Endothelial cell of umbilical vein (primary cell): Measurements from ENCODE around the gene SPON1. TPM values are rescaled to one million over a fixed set of nuclear protein-coding genes. Genes with fewer than 3 reads are reported as not detected.
"Not testable (repeated sequence)": the region's sequence is repeated elsewhere in the genome, so short reads cannot be mapped to it uniquely, and the experiment has no call there.

Experiments
- BruUV-seq: library from RNA; stranded (reverse); fragments of 400-500 nt; replicated peaks from 2 replicates; lab custom pipeline; 2021; lab: Mats Ljungman, UMichigan
- CTCF ChIA-PET: fragments of 300-600, 350-600 bp; sonication (Branson Sonifier 250); formaldehyde crosslinking; loops from one replicate; lab custom pipeline; 2021; ENCODE audit warnings: antibody characterized with exemption, inconsistent platforms; lab: Charles Lee
- POLR2A ChIA-PET: fragments of 300-600, 350-600 bp; sonication (Branson Sonifier 250); formaldehyde crosslinking; loops from one replicate; lab custom pipeline; 2021; ENCODE audit warnings: antibody characterized with exemption, inconsistent platforms; lab: Charles Lee
- DNase-seq: peaks from one replicate; pipeline ENCODE4 v3.0.0-alpha.2; 2011; ENCODE audit warnings: low read depth, low spot score
- FAIRE-seq: peaks from 2 replicates; lab custom pipeline; 2011; peaks lifted over from hg19 to GRCh38; lab: Jason Lieb, UNC
- H2AFZ ChIP-seq: 2 replicates; pipeline ENCODE4 v1.6.0; 2012; ENCODE audit warnings: low read depth, low read length, control low read depth, inconsistent platforms
- H3K27ac ChIP-seq: 2 replicates; pipeline ENCODE4 v1.5.1; 2011; ENCODE audit warnings: low read depth, mild to moderate bottlenecking, control low read depth, low read length, moderate library complexity; ENCODE audit not compliant: insufficient read depth
- H3K27me3 ChIP-seq, 2 experiments: 2 replicates each; pipeline versions ENCODE4 v1.6.0 to v1.6.1; 2011; ENCODE audit warnings: low read length in 2 of 2, mixed read lengths in 1 of 2; ENCODE audit not compliant: control insufficient read depth in 2 of 2, insufficient read depth in 2 of 2
- H3K36me3 ChIP-seq, 2 experiments: 2 replicates in 1 of 2; 3 replicates in 1 of 2; pipeline ENCODE4 v1.5.1; 2011; ENCODE audit warnings: low read length in 2 of 2, mild to moderate bottlenecking in 1 of 2, moderate library complexity in 1 of 2; ENCODE audit not compliant: control insufficient read depth in 2 of 2, insufficient read depth in 2 of 2; ENCODE audit errors: extremely low read depth in 1 of 2
- H3K4me1 ChIP-seq: 3 replicates; pipeline ENCODE4 v1.5.1; 2011; ENCODE audit warnings: mild to moderate bottlenecking, low read length; ENCODE audit not compliant: control insufficient read depth, insufficient read depth; ENCODE audit errors: extremely low read depth
- H3K4me2 ChIP-seq: 2 replicates; pipeline ENCODE4 v1.6.1; 2011; ENCODE audit warnings: low read length, control low read depth, mixed read lengths; ENCODE audit not compliant: insufficient read depth
- H3K4me3 ChIP-seq, 3 experiments: fragments of 200-600 bp in 1 of 3; sonication (generic), shearing (Covaris generic) in 1 of 3; replicated peaks in 1 of 3; 2 replicates each; pipeline ENCODE4 v1.5.1; 2011 to 2016; ENCODE audit warnings: control low read depth in 3 of 3, low read length in 3 of 3, mild to moderate bottlenecking in 2 of 3, inconsistent platforms in 1 of 3, low read depth in 1 of 3, moderate library complexity in 1 of 3; ENCODE audit not compliant: insufficient read depth in 1 of 3
- H3K79me2 ChIP-seq: 2 replicates; pipeline ENCODE4 v1.6.0; 2012; ENCODE audit warnings: low read length, inconsistent platforms; ENCODE audit not compliant: control insufficient read depth, insufficient read depth
- H3K9ac ChIP-seq: replicated peaks from 2 replicates; pipeline ENCODE3; 2011; ENCODE audit warnings: low read length, control low read depth; ENCODE audit not compliant: insufficient read depth; ENCODE audit errors: extremely low read depth
- H3K9me1 ChIP-seq: replicated peaks from 3 replicates; pipeline ENCODE4 v1.6.0; 2011; ENCODE audit warnings: mild to moderate bottlenecking, low read length; ENCODE audit not compliant: control insufficient read depth, insufficient read depth; ENCODE audit errors: extremely low read depth
- H3K9me3 ChIP-seq: replicated peaks from 2 replicates; pipeline ENCODE4 v1.5.1; 2012; ENCODE audit warnings: low read length, inconsistent platforms; ENCODE audit not compliant: control insufficient read depth, insufficient read depth
- H4K20me1 ChIP-seq: replicated peaks from 2 replicates; pipeline ENCODE3; 2011; ENCODE audit warnings: mild to moderate bottlenecking, low read length; ENCODE audit not compliant: control insufficient read depth, insufficient read depth; ENCODE audit errors: extremely low read depth
- CTCF ChIP-seq, 2 donors: IDR thresholded peaks; 1 replicate in 1 of 2; 2 replicates in 1 of 2; pipeline ENCODE4 v1.5.1; 2011; ENCODE audit warnings: low read length in 2 of 2, mild to moderate bottlenecking in 2 of 2, moderate library complexity in 2 of 2, control low read depth in 1 of 2, inconsistent platforms in 1 of 2, low read depth in 1 of 2; ENCODE audit not compliant: insufficient read depth in 1 of 2; ENCODE audit errors: extremely low read depth in 1 of 2
- EZH2 ChIP-seq: IDR thresholded peaks from 2 replicates; pipeline ENCODE4 v1.6.1; 2012; ENCODE audit warnings: borderline replicate concordance, low read depth, mild to moderate bottlenecking, moderate library complexity, low read length, inconsistent platforms; ENCODE audit not compliant: severe bottlenecking
- FOS ChIP-seq: IDR thresholded peaks from 2 replicates; pipeline ENCODE4 v1.6.1; 2011; ENCODE audit warnings: mild to moderate bottlenecking, low read length, moderate library complexity, borderline replicate concordance; ENCODE audit not compliant: insufficient read depth
- GATA2 ChIP-seq: IDR thresholded peaks from 2 replicates; pipeline ENCODE4 v1.7.0; 2011; ENCODE audit warnings: low read depth, mild to moderate bottlenecking, moderate library complexity, mixed read lengths, low read length; ENCODE audit not compliant: insufficient read length, insufficient read depth
- JUN ChIP-seq: IDR thresholded peaks from 2 replicates; pipeline ENCODE4 v1.6.1; 2011; ENCODE audit warnings: borderline replicate concordance, low read depth; ENCODE audit not compliant: insufficient read length, insufficient read depth
- MAX ChIP-seq: IDR thresholded peaks from 2 replicates; pipeline ENCODE4 v1.6.1; 2011; ENCODE audit not compliant: insufficient read depth, insufficient read length
- MYC ChIP-seq: IDR thresholded peaks from one replicate; pipeline ENCODE4 v1.6.1; 2011; ENCODE audit warnings: mild to moderate bottlenecking, low read depth, low read length
- POLR2A ChIP-seq: IDR thresholded peaks from 2 replicates; pipeline ENCODE4 v1.6.1; 2012; ENCODE audit warnings: low read depth, mild to moderate bottlenecking, control low read depth, low read length
- POLR2AphosphoS5 ChIP-seq: IDR thresholded peaks from 2 replicates; pipeline ENCODE4 v1.6.1; 2012; ENCODE audit warnings: low read depth, mild to moderate bottlenecking, control low read depth, low read length, moderate library complexity; ENCODE audit not compliant: insufficient read depth
- dilution Hi-C: fragments of 300-500 bp; cut with MboI; formaldehyde crosslinking; loops from one replicate; pipeline ENCODE4 v1.15.0; 2019; ENCODE audit warnings: low sequenced_read_pairs; ENCODE audit not compliant: extremely low pct_ligation_motif_present
- intact Hi-C: fragments of 100-400 bp; cut with micrococcal nuclease; formaldehyde crosslinking; loops from one replicate; pipeline ENCODE4 v1.10.0; 2022
- polyA plus RNA-seq, 4 experiments: library from polyadenylated mRNA; depleted of rRNA in 3 of 4; stranded (reverse) in 3 of 4; unstranded in 1 of 4; fragments of >200 nt; gene quantifications; 2 replicates each; pipeline versions ENCODE4 v1.2.1 to v1.2.3, GENCODE V29; 2011 to 2012; ENCODE audit warnings: missing spikeins in 1 of 4
- total RNA-seq: library from RNA; stranded (reverse); gene quantifications from 2 replicates; pipeline ENCODE4 v1.2.3, GENCODE V29; 2021

The SPON1 gene
- total and polyA plus RNA-seq, 2 donors (not counting 3 experiments of a cell fraction or from before 2014, with no cell fraction given): 0.31 TPM; not detected in 1

- POLR2A ChIA-PET: no interaction called here
- no peak for TF ChIP-seq MYC
- no peak for TF ChIP-seq CTCF (IDR thresholded peaks at IDR 0.05; ENCODE audit: extremely low read depth in 1 of 2, insufficient read depth in 1 of 2, low read depth in 1 of 2, low read length in 2 of 2)
- TF ChIP-seq EZH2: no peak
- no peak for TF ChIP-seq FOS
- no peak for TF ChIP-seq POLR2AphosphoS5
- no peak for TF ChIP-seq GATA2
- TF ChIP-seq POLR2A: no peak
- no peak for TF ChIP-seq MAX
- no peak for TF ChIP-seq JUN
- no peaks in the 10 kb centered on the region for H3K4me1 ChIP-seq
- CTCF ChIA-PET: no interaction called here
- H3K9me1 ChIP-seq: no peaks in the 10 kb centered on the region
- H4K20me1 ChIP-seq: no peaks in the 10 kb centered on the region
- H3K9me3 ChIP-seq: no peaks in the 10 kb centered on the region
- no peak for FAIRE-seq
- dilution Hi-C loops (no loop called here), intact Hi-C loops (no loop called here)
- no TSS peak for BruUV-seq
- H3K4me3 ChIP-seq: no peak overlapping the region
- H3K9ac ChIP-seq: no peak overlapping the region
- no peak overlapping the region for H2AFZ ChIP-seq
- H3K27ac ChIP-seq: no peak overlapping the region
- H3K4me2 ChIP-seq: no peak overlapping the region
- H3K27me3 ChIP-seq: no peaks in the 10 kb centered on the region
- no peak for DNase-seq
- no peaks in the 10 kb centered on the region for H3K79me2 ChIP-seq
- no peaks in the 10 kb centered on the region for H3K36me3 ChIP-seq
Observed at GRCh38 chr11:13984616-13985450, 22.3 kb downstream of the SPON1 start.

GRCh38 chr11:13986695-13987094, 24.2 kb downstream of the SPON1 start:
- DNase-seq, intact Hi-C loops, H3K4me1 ChIP-seq, POLR2A ChIA-PET, H3K79me2 ChIP-seq, H3K4me3 ChIP-seq, H3K9me1 ChIP-seq, H3K27me3 ChIP-seq, H3K9me3 ChIP-seq, H3K4me2 ChIP-seq, H2AFZ ChIP-seq, dilution Hi-C loops, H3K27ac ChIP-seq, H3K9ac ChIP-seq, BruUV-seq, CTCF ChIA-PET, H3K36me3 ChIP-seq, H4K20me1 ChIP-seq, FAIRE-seq: not testable (repeated sequence)
